VCaP (cell line): Measurements from ENCODE around the gene EHD1.
A peak's percentile ranks its signal among the peaks of the same experiment; 100 is the strongest.

ENCODE experiments used
- H3K27ac ChIP-seq: fragments of 450-650 bp; 2 replicates; pipeline ENCODE4 v1.5.1; 2017
- CTCF ChIP-seq: fragments of 450-650 bp; conservative IDR thresholded peaks from 2 replicates; pipeline ENCODE4 v1.5.1; 2017; ENCODE audit warnings: mild to moderate bottlenecking, moderate library complexity

The EHD1 gene

GRCh38 chr11:64881476-64881875 lies 3.1 kb upstream of the EHD1 start:
- TF ChIP-seq CTCF, result no peak
- no peak overlapping the region for H3K27ac ChIP-seq

- no peak overlapping the region for H3K27ac ChIP-seq
- TF ChIP-seq CTCF, result no peak
Measured at GRCh38 chr11:64880240-64881001, 2.0 kb upstream of the EHD1 start.

- no peak for TF ChIP-seq CTCF
Measured at GRCh38 chr11:64879244-64879900, 951 bp upstream of the EHD1 start.

DNA sequence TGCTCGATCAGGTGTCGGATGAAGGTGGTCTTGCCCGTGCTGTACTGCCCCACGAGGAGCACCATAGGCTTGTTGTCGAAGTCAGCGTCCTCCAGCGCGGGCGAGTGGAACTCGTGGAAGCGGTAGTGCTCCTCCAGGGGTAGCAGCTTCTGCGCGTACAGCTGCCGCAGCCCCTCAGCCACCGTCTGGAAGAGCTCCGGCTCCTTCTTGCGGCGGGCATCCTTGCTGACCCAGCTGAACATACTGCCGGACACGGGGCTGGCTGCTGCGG lies 263 bp downstream of the EHD1 start:
- TF ChIP-seq CTCF, result no peak
- H3K27ac ChIP-seq, result peak overlapping the region; percentile 94

More at GRCh38 chr11:64879244-64879900, 951 bp upstream of the EHD1 start:
- H3K27ac ChIP-seq, result peak overlapping the region; percentile 94

DNA sequence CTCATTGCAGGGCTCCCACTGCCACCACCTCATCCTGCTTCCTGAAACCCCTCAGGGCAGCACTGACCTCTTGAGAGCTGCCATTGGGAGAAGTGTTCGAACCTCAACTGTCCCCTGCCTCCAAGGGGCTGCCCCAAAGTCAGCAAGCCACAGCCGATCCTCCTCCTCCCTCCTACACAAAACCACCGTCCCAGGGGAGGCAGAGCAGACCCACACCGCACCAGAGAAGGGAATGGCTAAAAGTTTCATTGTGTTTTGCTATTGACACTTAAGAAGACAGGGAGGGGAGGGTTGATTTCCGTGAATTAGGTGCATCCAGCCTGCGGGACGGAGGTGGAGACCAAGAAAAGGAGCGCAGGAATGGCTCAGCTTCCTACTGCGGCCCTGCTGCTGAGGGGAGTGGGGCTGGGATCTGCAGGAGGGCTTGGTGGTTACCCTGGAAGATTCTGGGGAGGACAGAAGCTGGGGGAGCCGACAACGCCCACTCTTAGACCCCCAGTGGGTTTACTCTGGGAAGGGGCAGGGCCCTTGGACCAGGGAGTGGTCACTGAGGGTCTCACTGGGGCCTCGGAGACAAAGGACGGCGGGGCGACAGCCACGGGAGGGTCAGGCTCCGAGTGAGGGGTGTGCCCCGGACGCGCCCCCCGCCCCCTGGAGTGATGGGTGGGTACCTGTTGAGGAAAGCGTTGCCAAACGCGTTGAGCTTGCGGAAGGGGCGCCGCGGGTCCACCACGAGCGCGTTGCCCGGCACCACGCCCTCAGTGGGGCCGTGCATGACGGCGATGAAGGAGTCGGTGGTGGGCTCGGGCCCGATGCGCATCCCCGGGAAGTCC lies 815 bp downstream of the EHD1 start:
- TF ChIP-seq CTCF, result no peak
- H3K27ac ChIP-seq, result peak overlapping the region; percentile 94

DNA sequence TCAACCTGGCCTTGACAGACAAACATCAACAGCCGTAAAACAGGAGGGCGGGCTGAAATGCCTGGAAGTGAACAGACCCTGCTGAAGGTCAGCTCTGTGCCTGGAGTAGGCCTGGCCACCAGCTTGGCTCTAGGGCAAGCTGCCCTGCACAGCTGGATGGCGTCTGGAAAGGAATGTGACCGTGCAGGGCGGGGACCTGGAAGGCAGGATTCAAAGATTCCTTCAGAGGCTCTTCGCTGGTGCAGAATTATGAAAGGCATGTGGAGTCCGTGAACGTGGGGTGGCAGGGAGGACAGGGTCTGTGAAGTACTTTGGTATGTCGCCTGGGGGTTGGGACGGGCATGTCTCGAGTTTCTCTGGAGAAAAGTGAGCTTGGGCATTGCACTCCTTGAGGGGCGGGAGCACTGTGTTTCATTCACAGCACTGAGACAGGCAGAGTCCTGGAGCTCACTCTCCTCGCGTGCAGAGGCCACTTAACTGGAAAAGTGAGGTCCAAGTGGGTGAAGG lies 1.5 kb downstream of the EHD1 start:
- TF ChIP-seq CTCF, result no peak
- H3K27ac ChIP-seq, result peak overlapping the region; percentile 94

DNA sequence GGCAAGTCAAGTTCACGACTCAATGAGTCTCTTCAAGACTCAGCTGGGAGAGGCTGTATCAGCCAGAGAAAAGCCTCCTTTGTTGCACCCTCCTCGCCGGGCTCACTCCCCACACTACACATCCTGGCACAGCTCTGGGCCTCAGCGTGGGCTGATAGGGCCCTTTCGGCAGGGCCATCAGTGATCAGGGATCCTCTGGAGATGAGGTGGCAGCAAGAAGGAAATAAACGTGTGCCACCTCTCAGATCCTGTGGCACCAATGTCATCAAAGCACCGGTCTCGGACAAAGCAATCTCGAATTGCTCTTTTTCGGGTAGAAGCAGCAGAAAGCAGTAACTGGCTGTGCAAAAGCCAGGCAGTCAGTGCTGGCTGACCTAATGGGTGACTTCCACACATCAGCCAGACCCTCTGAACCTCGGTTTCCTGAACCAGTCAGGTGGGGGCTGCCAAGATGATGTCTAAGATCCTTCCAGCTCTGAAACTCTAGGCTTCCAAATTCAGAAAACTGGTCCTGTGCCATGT lies 2.1 kb downstream of the EHD1 start:
- TF ChIP-seq CTCF, result no peak
- peak overlapping the region; percentile 94 for H3K27ac ChIP-seq
